BLaER1 treated with 17β-estradiol and CSF1 and Interleukin-3, amounts not matched to agents 10 nM and 100 nM (cell line): Measurements from ENCODE around the gene COPS4.
"Not testable (repeated sequence)": the region's sequence is repeated elsewhere in the genome, so short reads cannot be mapped to it uniquely, and the experiment has no call there.

Experiments
- H3K27ac ChIP-seq, 11 experiments: shearing (Covaris generic); formaldehyde crosslinking; 2 replicates each; pipeline ENCODE4 v1.8.1; 2022
- H3K27me3 ChIP-seq, 11 experiments: shearing (Covaris generic); formaldehyde crosslinking; 2 replicates each; pipeline ENCODE4 v1.8.1; 2022
- H3K36me3 ChIP-seq, 11 experiments: shearing (Covaris generic); formaldehyde crosslinking; 2 replicates each; pipeline ENCODE4 v1.8.1; 2022
- H3K4me1 ChIP-seq, 10 experiments: shearing (Covaris generic); formaldehyde crosslinking; 2 replicates each; pipeline ENCODE4 v1.8.1; 2022
- H3K4me2 ChIP-seq, 11 experiments: shearing (Covaris generic); formaldehyde crosslinking; 2 replicates each; pipeline ENCODE4 v1.8.1; 2022
- H3K4me3 ChIP-seq, 10 experiments: shearing (Covaris generic); formaldehyde crosslinking; 2 replicates each; pipeline ENCODE4 v1.8.1; 2022
- H3K9ac ChIP-seq, 11 experiments: shearing (Covaris generic); formaldehyde crosslinking; 2 replicates each; pipeline ENCODE4 v1.8.1; 2022
- H3K9me3 ChIP-seq, 11 experiments: shearing (Covaris generic); formaldehyde crosslinking; replicated peaks in 1 of 11; 2 replicates each; pipeline ENCODE4 v1.8.1; 2022
- H4K20me1 ChIP-seq, 11 experiments: shearing (Covaris generic); formaldehyde crosslinking; 2 replicates each; pipeline ENCODE4 v1.8.1; 2022
- Cebpa-rat ChIP-seq, 11 experiments: shearing (Covaris generic); IDR thresholded peaks; 2 replicates each; pipeline ENCODE4 v1.8.1; 2022

Gene COPS4

GRCh38 chr4:83110223-83110945, 75.4 kb downstream of the COPS4 start:
- Histone ChIP-seq H3K27ac (peak overlapping the region; percentile 65 to 91 (median 80); a peak in 21 of 22 replicates), H3K9ac (peak overlapping the region; percentile 74 to 89 (median 83)), H3K4me1 (peaks cover 43 to 62% (median 51%) of the 10 kb centered on the region in 10 experiments), H4K20me1 (no peaks in the 10 kb centered on the region), H3K9me3 (no peaks in the 10 kb centered on the region), H3K27me3 (peaks cover 6 to 22% (median 18%) of the 10 kb centered on the region in 11 experiments; a peak in 20 of 22 replicates), H3K4me3 (peak overlapping the region; percentile 63 to 80 (median 68)), H3K36me3 (0 out of 22 replicates have a peak, but pooled peaks cover 0 to 2% (median 0%) of the 10 kb centered on the region in 11 experiments), H3K4me2 (peak overlapping the region; percentile 75 to 95 (median 87))
- no peak for TF ChIP-seq Cebpa-rat (IDR thresholded peaks at IDR 0.05)

- peak overlapping the region; percentile 75 to 95 (median 87) for H3K4me2 ChIP-seq
- H3K4me3 ChIP-seq: peak overlapping the region in 3 of 10 experiments; percentile 63 to 77 (median 74); a peak in 2 of 20 replicates
- H3K9ac ChIP-seq: peak overlapping the region in 5 of 11 experiments; percentile 37 to 89 (median 81); a peak in 6 of 22 replicates
- H4K20me1 ChIP-seq: no peaks in the 10 kb centered on the region
- H3K9me3 ChIP-seq: no peaks in the 10 kb centered on the region
- TF ChIP-seq Cebpa-rat (IDR thresholded peaks at IDR 0.05): no peak
- H3K27me3 ChIP-seq: peaks cover 6 to 22% (median 18%) of the 10 kb centered on the region in 11 experiments; a peak in 20 of 22 replicates
- H3K27ac ChIP-seq: peak overlapping the region in 8 of 11 experiments; percentile 69 to 91 (median 82); a peak in 16 of 22 replicates
- no peaks in the 10 kb centered on the region for H3K36me3 ChIP-seq
- peaks cover 43 to 69% (median 51%) of the 10 kb centered on the region in 10 experiments for H3K4me1 ChIP-seq
Observed at GRCh38 chr4:83110970-83111750, 76.2 kb downstream of the COPS4 start.

- H3K27ac ChIP-seq: peak overlapping the region in 9 of 11 experiments; percentile 56 to 91 (median 80); a peak in 17 of 22 replicates
- H3K9ac ChIP-seq: peak overlapping the region in 5 of 11 experiments; percentile 28 to 41 (median 37); a peak in 6 of 22 replicates
- peak overlapping the region; percentile 58 to 95 (median 82) for H3K4me2 ChIP-seq
Observed at GRCh38 chr4:83111751-83112141, 76.8 kb downstream of the COPS4 start.

GRCh38 chr4:83112231-83112630, 77.2 kb downstream of the COPS4 start:
- Histone ChIP-seq H3K27ac (peak overlapping the region in 9 of 11 experiments; percentile 19 to 91 (median 78); a peak in 16 of 22 replicates), H4K20me1 (no peaks in the 10 kb centered on the region), H3K4me2 (peak overlapping the region; percentile 58 to 95 (median 82); a peak in 21 of 22 replicates), H3K9ac (peak overlapping the region in 5 of 11 experiments; percentile 1 to 37 (median 28); a peak in 4 of 22 replicates), H3K36me3 (no peaks in the 10 kb centered on the region), H3K9me3 (no peaks in the 10 kb centered on the region), H3K4me3 (peak overlapping the region in 1 of 10 experiments; percentile 3; a peak in 1 of 20 replicates), H3K27me3 (peaks cover 6 to 22% (median 18%) of the 10 kb centered on the region in 11 experiments; a peak in 20 of 22 replicates), H3K4me1 (peaks cover 43 to 69% (median 51%) of the 10 kb centered on the region in 10 experiments)
- TF ChIP-seq Cebpa-rat (IDR thresholded peaks at IDR 0.05): no peak

More at GRCh38 chr4:83111751-83112141, 76.8 kb downstream of the COPS4 start:
- H3K36me3 ChIP-seq, H4K20me1 ChIP-seq, H3K9me3 ChIP-seq: not testable (repeated sequence)
- Histone ChIP-seq H3K4me3 (0 out of 20 replicates have a peak overlapping the region, but pooled peaks of 1 of the 10 experiments have one; percentile 13), H3K4me1 (peaks cover 43 to 69% (median 51%) of the 10 kb centered on the region in 10 experiments), H3K27me3 (peaks cover 6 to 22% (median 18%) of the 10 kb centered on the region in 11 experiments; a peak in 20 of 22 replicates)

- H3K4me1 ChIP-seq: peaks cover 43 to 69% (median 51%) of the 10 kb centered on the region in 10 experiments
- H3K9ac ChIP-seq: peak overlapping the region in 7 of 11 experiments; percentile 1 to 37 (median 22); a peak in 8 of 22 replicates
- no peaks in the 10 kb centered on the region for H3K9me3 ChIP-seq
- TF ChIP-seq Cebpa-rat (IDR thresholded peaks at IDR 0.05): no peak
- peak overlapping the region in 10 of 11 experiments; percentile 17 to 91 (median 74); a peak in 16 of 22 replicates for H3K27ac ChIP-seq
- H3K36me3 ChIP-seq: no peaks in the 10 kb centered on the region
- H4K20me1 ChIP-seq: no peaks in the 10 kb centered on the region
- peak overlapping the region; percentile 58 to 95 (median 82); a peak in 21 of 22 replicates for H3K4me2 ChIP-seq
- peak overlapping the region in 2 of 10 experiments; percentile 3 to 23; a peak in 2 of 20 replicates for H3K4me3 ChIP-seq
- H3K27me3 ChIP-seq: peaks cover 6 to 22% (median 18%) of the 10 kb centered on the region in 11 experiments; a peak in 20 of 22 replicates
Observed at GRCh38 chr4:83112678-83113428, 77.9 kb downstream of the COPS4 start.

GRCh38 chr4:83113429-83113786, 78.4 kb downstream of the COPS4 start:
- Histone ChIP-seq H3K36me3 (no peaks in the 10 kb centered on the region), H3K4me2 (peak overlapping the region; percentile 50 to 95 (median 82); a peak in 21 of 22 replicates), H3K9me3 (no peaks in the 10 kb centered on the region), H3K27me3 (peaks cover 6 to 18% (median 15%) of the 10 kb centered on the region in 11 experiments; a peak in 20 of 22 replicates), H4K20me1 (no peaks in the 10 kb centered on the region), H3K4me3 (peak overlapping the region in 2 of 10 experiments; percentile 8 to 23; a peak in 2 of 20 replicates), H3K27ac (peak overlapping the region in 10 of 11 experiments; percentile 17 to 91 (median 74); a peak in 15 of 22 replicates), H3K4me1 (peaks cover 43 to 65% (median 49%) of the 10 kb centered on the region in 10 experiments), H3K9ac (peak overlapping the region in 5 of 11 experiments; percentile 1 to 37 (median 25); a peak in 7 of 22 replicates)
- no peak for TF ChIP-seq Cebpa-rat (IDR thresholded peaks at IDR 0.05)

- Histone ChIP-seq H3K4me1 (peaks cover 43 to 62% (median 49%) of the 10 kb centered on the region in 10 experiments), H3K9ac (peak within 1 kb of the TSS in 4 of 11 experiments; percentile 1 to 37 (median 28); a peak in 2 of 22 replicates), H4K20me1 (no peaks in the 10 kb centered on the region), H3K27ac (peak within 1 kb of the TSS in 7 of 11 experiments; percentile 71 to 91 (median 78); a peak in 14 of 22 replicates), H3K4me3 (peak within 1 kb of the TSS in 2 of 10 experiments; percentile 8 to 23; a peak in 2 of 20 replicates), H3K27me3 (peaks cover 0 to 6% (median 3%) of the 10 kb centered on the region in 11 experiments; a peak in 13 of 22 replicates), H3K4me2 (peak within 1 kb of the TSS; percentile 50 to 95 (median 82); a peak in 21 of 22 replicates), H3K9me3 (no peaks in the 10 kb centered on the region), H3K36me3 (no peaks in the 10 kb centered on the region)
- no peak for TF ChIP-seq Cebpa-rat (IDR thresholded peaks at IDR 0.05)
Observed at GRCh38 chr4:83114576-83114975, 79.6 kb downstream of the COPS4 start, which contains the start of gene PLAC8. Gene PLAC8, minus strand, starts transcription at chr4:83114729. Its CDS starts 6,808 bp downstream, at chr4:83107921.
